Measurements from ENCODE around the gene USP8.
A peak's percentile ranks its signal among the peaks of the same experiment; 100 is the strongest.
"Not testable (repeated sequence)": the region's sequence is repeated elsewhere in the genome, so short reads cannot be mapped to it uniquely, and the experiment has no call there.

Gene USP8

GRCh38 chr15:50424066-50424890, at the start of gene USP8:
TSS of gene USP8 (plus strand) at chr15:50424405. CDS start at chr15:50439074, 14,669 bp downstream.
- peak; percentile 67 to 88 (median 81) for DNase-seq

DNA sequence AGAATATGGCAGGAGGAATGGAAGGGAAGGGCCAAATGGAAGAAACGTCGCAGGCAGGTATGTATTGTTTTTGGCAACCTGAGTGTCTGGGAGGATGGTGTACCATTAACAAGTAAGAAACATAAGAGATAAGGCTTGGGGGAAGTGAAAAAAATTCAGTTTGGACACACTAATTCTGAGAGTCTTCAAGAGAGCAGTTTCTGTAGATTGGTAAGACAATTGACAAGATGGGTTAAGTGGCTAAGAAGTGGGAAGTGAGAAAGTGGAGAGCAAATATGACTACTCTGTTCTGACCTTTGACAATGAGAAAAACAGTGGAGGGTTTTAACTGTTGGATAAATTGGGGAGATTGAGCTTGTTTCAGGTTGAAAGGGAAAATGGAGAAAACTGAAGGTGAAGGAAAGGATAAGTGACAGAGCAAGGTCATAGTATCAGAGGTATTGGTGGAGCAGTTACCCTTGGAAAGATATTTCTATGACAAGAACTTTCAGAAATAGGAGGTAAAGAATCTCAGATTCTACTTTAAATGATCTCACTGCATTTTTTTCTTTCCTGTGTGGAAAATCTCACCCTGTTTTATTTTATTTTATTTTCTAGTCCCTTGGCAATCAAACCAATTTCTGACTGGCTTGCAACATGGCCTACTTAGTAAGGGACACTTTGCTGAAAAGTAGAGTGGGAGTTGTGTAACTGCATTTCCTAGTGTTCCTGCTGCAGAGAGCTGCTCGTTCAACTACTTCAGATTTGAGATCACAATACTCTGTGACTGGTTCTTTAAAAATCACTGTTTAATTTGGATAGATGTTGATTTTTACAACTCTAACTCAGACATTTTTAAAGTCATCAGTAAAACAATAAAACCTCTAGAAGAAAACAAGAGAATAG, 46.1 kb upstream of the USP8 start:
- DNase-seq = no peak

DNA sequence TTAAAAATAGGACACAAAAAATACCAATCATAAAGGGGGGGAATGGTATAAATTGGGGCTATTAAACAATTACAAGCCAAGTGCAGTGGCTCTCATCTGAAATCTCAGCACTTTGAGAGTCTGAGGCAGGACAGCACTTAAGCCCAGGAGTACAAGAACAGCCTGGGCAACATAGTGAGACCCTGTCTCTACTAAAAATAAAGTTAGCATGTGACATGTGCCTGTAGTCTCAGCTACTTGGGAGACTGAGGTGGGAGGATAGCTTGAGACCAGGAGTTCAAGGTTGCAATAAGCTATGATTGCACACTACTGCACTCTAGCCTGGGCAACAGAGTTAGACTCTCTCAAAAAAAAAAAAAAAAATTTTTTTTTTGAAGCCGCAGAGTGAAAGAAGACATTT, 45.4 kb upstream of the USP8 start:
- no peak for DNase-seq

DNA sequence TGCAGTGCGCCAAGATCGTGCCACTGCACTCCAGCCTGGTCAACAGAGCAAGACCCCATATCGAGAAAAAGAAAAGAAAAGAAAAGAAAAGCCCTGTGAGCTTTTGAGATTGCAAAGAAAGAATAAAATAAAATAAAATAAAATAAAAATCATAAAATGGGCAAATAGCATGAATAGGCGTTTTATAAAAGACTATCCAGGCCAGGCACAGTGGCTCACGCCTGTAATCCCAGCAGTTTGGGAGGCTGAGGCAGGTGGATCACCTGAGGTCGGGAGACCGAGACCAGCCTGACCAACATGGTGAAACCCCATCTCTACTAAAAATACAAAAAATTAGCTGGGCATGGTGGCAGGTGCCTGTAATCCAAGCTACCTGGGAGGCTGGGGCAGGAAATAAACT, 44.8 kb upstream of the USP8 start:
- DNase-seq = not testable (repeated sequence)

- DNase-seq = no peak
These were observed 44.1 kb upstream of the USP8 start for GRCh38 chr15:50380089-50380488.

DNA sequence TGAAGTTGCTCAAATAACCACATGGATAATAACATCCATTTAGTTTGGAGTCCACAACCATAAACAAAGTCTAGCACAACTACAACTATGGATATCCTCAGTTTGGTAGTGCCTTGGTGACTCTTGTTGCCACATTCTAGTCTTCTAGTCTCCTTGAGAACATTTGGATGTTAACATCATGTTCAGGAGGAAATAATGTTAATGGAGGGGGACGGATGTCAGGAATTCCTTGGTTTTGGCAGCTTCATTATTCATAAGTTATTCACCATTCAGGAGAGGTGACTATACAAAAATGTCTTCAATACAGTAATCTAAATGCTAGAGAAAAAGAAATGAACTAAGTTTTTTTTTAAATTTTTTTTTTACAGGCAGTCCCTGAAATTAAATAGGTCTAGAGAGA, 42.8 kb upstream of the USP8 start:
- no peak for DNase-seq

DNA sequence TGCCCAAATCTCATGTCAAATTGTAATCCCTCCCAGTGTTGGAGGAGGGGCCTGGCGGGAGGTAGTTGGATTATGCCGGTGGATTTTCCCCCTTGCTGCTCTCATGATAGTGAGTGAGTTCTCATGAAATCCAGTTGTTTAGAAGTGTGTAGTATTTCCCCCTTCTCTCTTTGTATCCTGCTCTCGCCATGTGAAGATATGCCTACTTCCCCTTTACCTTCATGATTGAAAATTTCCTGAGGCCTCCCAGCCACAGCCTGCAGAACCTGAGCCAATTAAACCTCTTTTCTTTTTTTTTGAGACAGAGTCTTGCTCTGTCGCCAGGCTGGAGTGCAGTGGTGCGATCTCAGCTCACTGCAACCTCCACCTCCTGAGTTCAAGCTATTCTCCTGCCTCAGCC, 41.8 kb upstream of the USP8 start:
- DNase-seq = not testable (repeated sequence)

DNA sequence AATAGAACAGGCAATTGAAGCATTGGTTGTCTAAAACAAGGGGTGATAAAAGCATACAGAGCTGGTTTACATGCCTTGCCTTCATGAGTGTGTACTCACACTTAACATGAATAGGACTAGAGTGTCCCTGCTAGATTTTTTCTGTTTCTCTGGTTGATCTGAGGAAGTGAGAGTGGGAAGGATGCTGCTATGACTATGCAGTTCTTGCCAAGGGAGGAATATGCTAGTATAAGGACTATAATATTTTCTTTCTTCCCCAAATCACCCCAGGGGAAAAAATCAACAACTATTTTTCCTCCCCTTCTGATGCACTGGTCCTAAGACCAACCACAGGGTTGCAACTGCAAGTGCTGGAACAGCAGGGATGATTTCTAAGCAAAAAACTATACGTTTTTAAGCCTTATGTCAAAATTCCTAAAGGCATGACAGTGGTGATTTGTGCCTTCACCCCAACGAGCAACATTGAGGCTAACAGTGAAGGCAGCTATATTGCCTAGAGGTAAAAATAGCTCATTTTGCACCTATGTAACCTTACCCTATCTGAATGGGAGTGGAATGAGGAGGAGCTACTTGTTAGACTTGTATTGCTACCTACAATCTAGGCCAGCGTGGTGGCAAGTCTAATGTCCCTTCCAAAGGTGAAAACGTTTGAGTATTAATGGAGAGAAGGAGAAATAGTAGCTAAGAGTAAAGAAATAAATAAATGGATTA, 33.5 kb upstream of the USP8 start:
- DNase-seq = no peak

- not testable (repeated sequence) for DNase-seq
These were observed 32.6 kb upstream of the USP8 start for GRCh38 chr15:50391561-50391960.

DNA sequence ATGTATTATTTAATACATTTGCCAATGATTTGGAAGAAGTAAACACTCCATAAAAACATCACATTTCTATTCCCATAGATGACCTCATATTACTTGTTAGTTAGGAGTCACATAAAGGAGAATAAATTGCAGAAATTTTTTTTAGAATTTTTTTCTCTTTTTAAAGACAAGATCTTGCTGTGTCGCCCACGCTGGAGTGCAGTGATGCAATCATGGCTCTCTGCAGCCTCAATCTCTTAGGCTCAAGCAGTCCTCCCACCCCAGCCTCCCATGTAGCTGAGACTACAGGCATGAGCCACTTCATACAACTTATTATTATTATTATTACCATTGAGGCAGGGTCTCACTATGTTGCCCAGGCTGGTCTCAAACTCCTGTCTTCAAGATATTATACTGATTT, 12.3 kb upstream of the USP8 start:
- no peak for DNase-seq

DNA sequence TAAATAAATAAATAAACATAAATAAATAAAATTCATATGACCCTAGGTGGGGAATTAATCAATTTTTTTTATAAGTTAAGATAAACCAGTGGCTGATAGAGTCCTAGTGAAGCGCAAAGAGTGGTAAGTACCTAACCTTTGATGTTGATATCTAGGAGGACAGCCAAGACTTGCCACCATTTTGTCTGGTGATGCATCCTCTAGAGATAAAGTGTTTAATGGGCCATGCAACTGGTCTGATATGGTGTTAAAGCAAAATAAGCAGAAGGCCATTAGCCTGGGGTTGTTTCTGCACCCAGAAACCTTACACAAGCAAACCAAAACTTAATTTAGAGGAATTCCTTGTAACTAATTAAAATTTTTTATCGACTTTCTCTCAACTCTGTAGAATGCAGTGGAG, 9.6 kb upstream of the USP8 start:
- no peak for DNase-seq

DNA sequence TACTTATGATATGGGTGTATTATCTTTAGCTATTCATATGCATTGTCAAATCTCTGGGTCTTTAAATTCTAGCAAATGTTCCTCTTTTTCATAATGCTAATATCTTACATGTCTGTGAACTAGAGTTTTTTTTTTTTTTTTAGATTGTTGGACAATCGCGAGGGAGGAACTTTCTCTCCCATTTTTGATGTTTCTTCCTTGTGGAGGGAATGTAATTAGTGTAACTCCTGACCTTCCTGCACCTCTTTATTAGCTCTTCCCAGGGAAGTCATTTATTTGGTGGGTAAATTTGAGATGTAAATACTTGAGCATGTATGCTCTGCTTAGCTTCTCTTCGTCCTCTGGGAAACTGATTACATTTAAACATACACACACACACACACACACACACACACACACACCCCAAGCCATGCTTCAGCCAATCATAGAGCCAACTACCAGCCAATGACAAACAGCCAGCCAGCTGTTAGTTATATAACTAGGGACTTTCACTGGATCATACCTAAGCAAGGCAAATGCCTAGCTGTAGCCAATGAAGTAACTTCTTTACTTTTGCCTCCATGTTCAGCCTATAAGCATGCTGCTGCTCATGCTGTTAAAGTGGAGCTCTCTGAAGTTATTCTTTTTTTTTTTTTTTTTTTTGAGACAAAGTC, 8.3 kb upstream of the USP8 start:
- no peak for DNase-seq

DNA sequence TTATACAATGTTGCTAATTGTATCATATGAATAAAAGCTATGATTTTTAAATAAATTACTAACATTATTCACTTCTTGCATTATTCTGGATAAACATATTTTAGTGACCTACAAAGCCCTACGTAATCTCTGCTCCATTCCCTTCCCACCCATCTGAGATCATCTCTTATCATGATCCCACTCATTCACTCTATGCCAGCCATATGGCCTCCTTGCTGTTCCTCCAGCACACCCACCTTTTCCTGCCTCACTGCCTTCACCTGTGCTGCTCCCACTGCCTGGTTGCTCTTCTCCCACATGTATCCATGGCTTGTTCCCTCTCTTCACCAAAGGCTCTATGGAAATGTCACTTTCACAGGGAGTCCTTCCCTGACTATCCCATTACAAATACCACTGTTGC, 7.3 kb upstream of the USP8 start:
- no peak for DNase-seq

DNA sequence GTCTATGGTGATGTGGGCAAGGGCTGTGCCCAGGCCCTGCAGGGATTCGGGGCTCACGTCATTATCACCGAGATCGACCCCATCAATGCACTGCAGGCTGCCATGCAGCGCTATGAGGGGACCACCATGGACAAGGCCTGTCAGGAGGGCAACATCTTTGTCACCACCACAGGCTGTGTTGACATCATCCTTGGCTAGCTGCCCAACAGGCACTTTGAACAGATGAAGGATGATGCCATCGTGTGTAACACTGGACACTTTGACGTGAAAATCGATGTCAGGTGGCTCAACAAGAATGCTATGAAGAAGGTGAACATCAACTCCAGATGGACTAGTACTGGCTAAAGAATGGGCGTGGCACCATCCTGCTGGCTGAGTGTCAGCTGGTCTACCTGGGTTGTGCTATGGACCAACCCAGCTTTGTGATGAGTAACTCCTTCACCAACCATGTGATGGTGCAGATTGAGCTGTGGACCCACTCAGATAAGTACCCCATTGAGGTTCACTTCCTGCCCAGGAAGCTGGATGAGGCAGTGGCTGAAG, 6.1 kb upstream of the USP8 start:
- no peak for DNase-seq

DNA sequence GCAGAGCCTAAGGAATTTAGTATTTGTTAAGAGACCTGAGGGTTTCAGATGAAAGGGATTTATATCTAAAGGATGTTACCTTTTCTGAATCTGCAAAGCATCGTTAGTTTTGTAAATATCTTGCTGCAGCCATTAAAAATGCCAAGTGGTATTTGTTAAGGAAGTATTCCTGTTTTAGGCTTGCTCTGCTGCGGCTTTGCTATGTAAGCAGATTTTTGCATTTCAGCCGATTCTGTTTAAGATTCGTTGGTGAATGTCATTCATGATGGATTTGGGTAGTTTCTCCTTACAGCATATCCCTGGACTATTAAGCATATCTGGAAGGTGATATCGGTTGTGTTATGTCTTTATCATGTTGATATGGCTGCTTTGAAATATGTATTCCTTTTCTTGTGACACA, 1.0 kb downstream of the USP8 start:
- no peak for DNase-seq

- DNase-seq = not testable (repeated sequence)
These were observed 1.6 kb downstream of the USP8 start for GRCh38 chr15:50425678-50426246.

DNA sequence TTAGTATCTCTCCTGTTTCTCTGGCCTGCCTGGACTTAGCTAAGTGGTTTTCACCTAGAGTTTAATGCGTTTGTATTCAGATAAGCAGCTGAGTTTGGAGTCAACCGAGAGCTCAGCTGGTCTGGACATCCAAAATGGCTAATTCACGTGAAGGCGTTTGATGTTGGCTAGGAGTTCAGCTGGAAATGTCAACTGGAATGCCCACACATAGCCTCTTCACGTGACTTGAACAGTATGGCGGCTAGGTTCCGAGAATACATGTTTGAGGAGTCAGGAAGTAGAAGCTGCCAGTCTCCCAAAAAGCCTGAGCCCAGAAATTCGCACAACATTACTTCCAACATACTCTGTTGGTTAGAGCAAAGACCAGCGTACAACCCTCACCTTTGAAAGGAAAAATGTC, 2.2 kb downstream of the USP8 start:
- DNase-seq = no peak

GRCh38 chr15:50431204-50431603, 7.0 kb downstream of the USP8 start:
- DNase-seq = no peak

GRCh38 chr15:50432230-50432629, 8.0 kb downstream of the USP8 start:
- DNase-seq = no peak

- no peak for DNase-seq
These were observed 11.6 kb downstream of the USP8 start for GRCh38 chr15:50435772-50436171.

DNA sequence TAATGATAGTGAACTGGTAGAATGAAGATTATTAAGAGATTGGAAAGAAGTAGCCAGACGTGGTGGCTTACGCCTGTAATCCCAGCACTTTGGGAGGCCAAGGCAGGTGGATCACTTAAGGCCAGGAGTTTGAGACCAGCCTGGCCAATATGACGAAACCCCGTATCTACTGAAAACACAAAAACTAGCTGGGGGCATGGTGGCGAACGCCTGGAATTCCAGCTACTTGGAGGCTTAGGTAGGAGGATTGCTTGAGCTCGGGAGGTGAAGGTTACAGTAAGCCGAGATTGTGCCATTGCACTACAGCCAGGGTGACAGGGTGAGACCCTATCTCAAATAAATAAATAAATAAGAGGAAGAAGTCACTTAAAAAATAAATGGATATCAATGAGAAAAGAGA, 14.0 kb downstream of the USP8 start:
- DNase-seq = no peak

GRCh38 chr15:50440932-50441331, 16.7 kb downstream of the USP8 start:
- no peak for DNase-seq

Data from activated naive CD4-positive, alpha-beta T cell (primary cell).